Neuronal stem cell (in vitro differentiated cells): ENCODE data around the gene AMFR.

ENCODE experiments used
- DNase-seq: peaks from one replicate; pipeline ENCODE4 v3.0.0-alpha.2; 2013; ENCODE audit warnings: low spot score
- H2AFZ ChIP-seq: one replicate; pipeline ENCODE4 v1.6.1; 2013; ENCODE audit warnings: mild to moderate bottlenecking, low read length, inconsistent platforms
- H2AK5ac ChIP-seq: 2 replicates; pipeline ENCODE4 v1.6.1; 2013; ENCODE audit warnings: low read depth, mild to moderate bottlenecking, inconsistent platforms, low read length, moderate library complexity, mixed read lengths
- H2BK120ac ChIP-seq: 2 replicates; pipeline ENCODE4 v1.6.1; 2013; ENCODE audit warnings: low read depth, mild to moderate bottlenecking, inconsistent platforms, low read length, moderate library complexity, mixed read lengths
- H2BK12ac ChIP-seq: one replicate; pipeline ENCODE4 v1.6.1; 2013; ENCODE audit warnings: low read length, inconsistent platforms
- H2BK15ac ChIP-seq: 2 replicates; pipeline ENCODE4 v1.6.1; 2013; ENCODE audit warnings: mild to moderate bottlenecking, low read length, inconsistent platforms, mixed read lengths
- H2BK5ac ChIP-seq: one replicate; pipeline ENCODE4 v1.6.1; 2013; ENCODE audit warnings: inconsistent platforms, mild to moderate bottlenecking, low read length, moderate library complexity
- H3K14ac ChIP-seq: one replicate; pipeline ENCODE4 v1.6.1; 2013; ENCODE audit warnings: low read length, inconsistent platforms
- H3K18ac ChIP-seq: 2 replicates; pipeline ENCODE4 v1.6.1; 2013; ENCODE audit warnings: low read length, inconsistent platforms
- H3K23ac ChIP-seq: 2 replicates; pipeline ENCODE4 v1.6.1; 2013; ENCODE audit warnings: low read depth, mild to moderate bottlenecking, mixed read lengths, low read length, inconsistent platforms; ENCODE audit not compliant: poor library complexity
- H3K27ac ChIP-seq: replicated peaks from 3 replicates; pipeline ENCODE4 v1.5.1; 2013; ENCODE audit warnings: low read length, inconsistent platforms
- H3K27me3 ChIP-seq, 3 experiments: 2 replicates each; pipeline ENCODE4 v1.6.1; 2013; ENCODE audit warnings: low read length in 3 of 3, mild to moderate bottlenecking in 2 of 3, inconsistent platforms in 1 of 3, low read depth in 1 of 3, mixed read lengths in 1 of 3, moderate library complexity in 1 of 3; ENCODE audit not compliant: control insufficient read depth in 3 of 3, insufficient read depth in 3 of 3
- H3K36me3 ChIP-seq, 2 donors: replicated peaks in 1 of 2; 2 replicates each; pipeline ENCODE4 v1.6.1; 2013; ENCODE audit warnings: low read length in 2 of 2; ENCODE audit not compliant: control insufficient read depth in 2 of 2, insufficient read depth in 2 of 2
- H3K4ac ChIP-seq: 2 replicates; pipeline ENCODE4 v1.6.1; 2013; ENCODE audit warnings: inconsistent platforms, mild to moderate bottlenecking, low read length, moderate library complexity
- H3K4me1 ChIP-seq, 2 donors: 1 replicate in 1 of 2; 2 replicates in 1 of 2; pipeline ENCODE4 v1.6.1; 2013; ENCODE audit warnings: low read length in 2 of 2, low read depth in 1 of 2; ENCODE audit not compliant: control insufficient read depth in 2 of 2, insufficient read depth in 1 of 2
- H3K4me2 ChIP-seq: one replicate; pipeline ENCODE4 v1.6.1; 2013; ENCODE audit warnings: mild to moderate bottlenecking, low read length, inconsistent platforms; ENCODE audit not compliant: insufficient read depth, poor library complexity, severe bottlenecking
- H3K4me3 ChIP-seq, 2 donors: 2 replicates each; pipeline ENCODE4 v1.5.1; 2013; ENCODE audit warnings: low read length in 2 of 2, mild to moderate bottlenecking in 2 of 2, inconsistent platforms in 1 of 2, moderate library complexity in 1 of 2
- H3K79me1 ChIP-seq: one replicate; pipeline ENCODE4 v1.6.1; 2013; ENCODE audit warnings: low read depth, mild to moderate bottlenecking, inconsistent platforms, low read length, moderate library complexity
- H3K9ac ChIP-seq: one replicate; pipeline ENCODE4 v1.6.1; 2013; ENCODE audit warnings: mild to moderate bottlenecking, low read depth, low read length, inconsistent platforms; ENCODE audit not compliant: poor library complexity
- H3K9me3 ChIP-seq, 2 donors: replicated peaks in 1 of 2; 2 replicates each; pipeline versions ENCODE3 to v1.6.1; 2013; ENCODE audit warnings: low read length in 2 of 2, mild to moderate bottlenecking in 2 of 2, inconsistent platforms in 1 of 2, low read depth in 1 of 2, mixed read lengths in 1 of 2, moderate library complexity in 1 of 2; ENCODE audit not compliant: control insufficient read depth in 2 of 2, insufficient read depth in 1 of 2
- H4K8ac ChIP-seq: one replicate; pipeline ENCODE4 v1.6.1; 2013; ENCODE audit warnings: low read depth, mild to moderate bottlenecking, inconsistent platforms, low read length, moderate library complexity
- H4K91ac ChIP-seq: one replicate; pipeline ENCODE4 v1.6.1; 2013; ENCODE audit warnings: low read length, low read depth, mild to moderate bottlenecking, inconsistent platforms; ENCODE audit not compliant: poor library complexity
- WGBS, 2 donors: extraction: QIAGEN DNeasy Blood & Tissue Kit; methylation state at CpG; one replicate each; pipeline ENCODE4 v1.1.7; 2013; ENCODE audit warnings: missing lambda C conversion rate in 2 of 2, mixed read lengths in 1 of 2; ENCODE audit not compliant: insufficient read length in 2 of 2, insufficient replicate concordance in 1 of 2; ENCODE audit errors: extremely low coverage in 2 of 2; 5-methylcytosine and 5-hydroxymethylcytosine counted together

AMFR gene

GRCh38 chr16:56318827-56319140 lies 106.6 kb downstream of the AMFR start:
- no peaks in the 10 kb centered on the region for H3K79me1 ChIP-seq
- no peak overlapping the region for H2AK5ac ChIP-seq
- no peak for DNase-seq
- H3K4me3 ChIP-seq: no peak overlapping the region
- no peak overlapping the region for H4K91ac ChIP-seq
- no peak overlapping the region for H3K27ac ChIP-seq
- H3K27me3 ChIP-seq: peaks cover 0 to 26% (median 3%) of the 10 kb centered on the region in 3 experiments
- peaks cover 2 to 4% of the 10 kb centered on the region in 2 donors for H3K4me1 ChIP-seq
- H3K23ac ChIP-seq: no peak overlapping the region
- H2BK5ac ChIP-seq: no peak overlapping the region
- no peak overlapping the region for H3K14ac ChIP-seq
- H3K36me3 ChIP-seq: no peaks in the 10 kb centered on the region
- H3K9me3 ChIP-seq: no peaks in the 10 kb centered on the region
- no peak overlapping the region for H2BK15ac ChIP-seq
- no peak overlapping the region for H4K8ac ChIP-seq
- H3K9ac ChIP-seq: no peak overlapping the region
- no peak overlapping the region for H2AFZ ChIP-seq
- H3K4ac ChIP-seq: no peak overlapping the region
- no peak overlapping the region for H2BK120ac ChIP-seq
- no peak overlapping the region for H3K4me2 ChIP-seq
- WGBS, 2 donors: no CpG with 5 or more reads among the region's 1 CpG
- no peak overlapping the region for H3K18ac ChIP-seq
- no peak overlapping the region for H2BK12ac ChIP-seq

GRCh38 chr16:56317998-56318826 lies 107.1 kb downstream of the AMFR start:
- H2BK12ac ChIP-seq: no peak overlapping the region
- no peaks in the 10 kb centered on the region for H3K36me3 ChIP-seq
- H3K4me1 ChIP-seq: peaks cover 2 to 4% of the 10 kb centered on the region in 2 donors
- WGBS, 2 donors: no CpG with 5 or more reads among the region's 28 CpGs
- no peak overlapping the region for H2BK120ac ChIP-seq
- no peak overlapping the region for H4K91ac ChIP-seq
- H3K4me2 ChIP-seq: peak overlapping the region; percentile 19
- no peak overlapping the region for H3K27ac ChIP-seq
- H3K9me3 ChIP-seq: no peaks in the 10 kb centered on the region
- H3K4ac ChIP-seq: peak overlapping the region; percentile 24
- peak; percentile 79 for DNase-seq
- H3K23ac ChIP-seq: no peak overlapping the region
- H3K27me3 ChIP-seq: peaks cover 0 to 26% (median 3%) of the 10 kb centered on the region in 3 experiments
- peak overlapping the region; percentile 97 for H2AFZ ChIP-seq
- H3K79me1 ChIP-seq: no peaks in the 10 kb centered on the region
- H3K14ac ChIP-seq: no peak overlapping the region
- H3K9ac ChIP-seq: no peak overlapping the region
- H3K4me3 ChIP-seq: peak overlapping the region in 1 of 2 donors; percentile 7
- H2AK5ac ChIP-seq: no peak overlapping the region
- peak overlapping the region; percentile 42 for H2BK15ac ChIP-seq
- H3K18ac ChIP-seq: peak overlapping the region; percentile 78
- no peak overlapping the region for H2BK5ac ChIP-seq
- H4K8ac ChIP-seq: no peak overlapping the region

GRCh38 chr16:56316545-56316944 lies 108.8 kb downstream of the AMFR start:
- Histone ChIP-seq H2BK5ac (no peak overlapping the region), H3K79me1 (no peaks in the 10 kb centered on the region), H3K27ac (no peak overlapping the region), H3K9ac (no peak overlapping the region), H3K9me3 (no peaks in the 10 kb centered on the region), H3K4ac (no peak overlapping the region), H2BK15ac (peak overlapping the region; percentile 5), H2AFZ (no peak overlapping the region), H3K14ac (peak overlapping the region; percentile 47), H3K4me2 (no peak overlapping the region), H2AK5ac (no peak overlapping the region), H3K18ac (peak overlapping the region; percentile 46), H4K8ac (no peak overlapping the region), H3K4me3 (no peak overlapping the region), H2BK120ac (no peak overlapping the region), H3K23ac (no peak overlapping the region), H3K4me1 (peaks cover 2 to 4% of the 10 kb centered on the region in 2 donors), H2BK12ac (no peak overlapping the region), H4K91ac (no peak overlapping the region), H3K36me3 (no peaks in the 10 kb centered on the region), H3K27me3 (peaks cover 0 to 26% (median 3%) of the 10 kb centered on the region in 3 experiments)
- no peak for DNase-seq
- WGBS, 2 donors: no CpG with 5 or more reads among the region's 7 CpGs

- no peak overlapping the region for H2AK5ac ChIP-seq
- DNase-seq: no peak
- H2BK15ac ChIP-seq: no peak overlapping the region
- peak overlapping the region; percentile 8 for H3K23ac ChIP-seq
- no peak overlapping the region for H3K27ac ChIP-seq
- no peak overlapping the region for H2BK120ac ChIP-seq
- no peak overlapping the region for H3K4ac ChIP-seq
- no peak overlapping the region for H2BK12ac ChIP-seq
- WGBS, 2 donors: no CpG with 5 or more reads among the region's 7 CpGs
- peak overlapping the region; percentile 61 for H3K9ac ChIP-seq
- no peak overlapping the region for H4K8ac ChIP-seq
- H3K4me2 ChIP-seq: no peak overlapping the region
- no peaks in the 10 kb centered on the region for H3K79me1 ChIP-seq
- peaks cover 2 to 4% of the 10 kb centered on the region in 2 donors for H3K4me1 ChIP-seq
- no peak overlapping the region for H4K91ac ChIP-seq
- no peak overlapping the region for H3K4me3 ChIP-seq
- H2BK5ac ChIP-seq: no peak overlapping the region
- no peak overlapping the region for H2AFZ ChIP-seq
- H3K36me3 ChIP-seq: no peaks in the 10 kb centered on the region
- peaks cover 0 to 25% (median 3%) of the 10 kb centered on the region in 3 experiments for H3K27me3 ChIP-seq
- H3K14ac ChIP-seq: peak overlapping the region; percentile 47
- H3K9me3 ChIP-seq: no peaks in the 10 kb centered on the region
- H3K18ac ChIP-seq: peak overlapping the region; percentile 46
These were observed 109.4 kb downstream of the AMFR start for GRCh38 chr16:56315955-56316354.
